NCI-H460 (cell line): ENCODE measurements around the gene C10orf67. TPM values are rescaled to one million over a fixed set of nuclear protein-coding genes. Genes with fewer than 3 reads are reported as not detected.
"Not testable (repeated sequence)": the region's sequence is repeated elsewhere in the genome, so short reads cannot be mapped to it uniquely, and the experiment has no call there.

Source experiments
- DNase-seq: peaks from one replicate; pipeline ENCODE4 v3.0.0-alpha.2; 2016; ENCODE audit warnings: low read depth; ENCODE audit errors: extremely low read depth
- total RNA-seq: library from RNA; depleted of rRNA; stranded (reverse); fragments of >200 nt; shearing (Covaris generic); gene quantifications from 2 replicates; pipeline ENCODE4 v1.2.3, GENCODE V29; 2014

Gene C10orf67
- total RNA-seq, 1 experiment from 2014 or later: not detected

- DNase-seq: no peak
Observed at GRCh38 chr10:23281044-23281433, 63.6 kb downstream of the C10orf67 start.

- DNase-seq: no peak
Observed at GRCh38 chr10:23280419-23281043, 64.1 kb downstream of the C10orf67 start.

DNA sequence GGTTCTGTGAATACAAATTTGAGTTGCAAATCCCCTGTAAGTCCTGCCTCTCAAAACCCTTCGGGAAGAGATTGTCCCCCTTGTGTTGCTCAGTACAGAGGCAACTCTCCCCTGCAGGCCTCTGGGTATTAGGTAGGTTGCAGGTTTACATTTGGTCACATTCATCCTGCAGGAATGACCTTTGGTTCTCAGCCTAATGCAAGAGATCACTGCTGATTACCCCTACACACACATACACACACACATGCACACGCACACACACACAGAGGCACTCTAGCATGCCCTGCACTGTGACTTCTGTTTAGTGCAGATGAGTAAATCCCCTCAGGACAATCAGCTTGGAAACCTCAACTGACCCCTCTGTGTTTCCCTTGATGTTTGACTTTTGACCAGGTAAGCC lies 69.2 kb downstream of the C10orf67 start:
- no peak for DNase-seq

GRCh38 chr10:23274179-23274578 lies 70.4 kb downstream of the C10orf67 start:
- not testable (repeated sequence) for DNase-seq

- DNase-seq: no peak
Observed at GRCh38 chr10:23270531-23270930, 74.1 kb downstream of the C10orf67 start.

DNA sequence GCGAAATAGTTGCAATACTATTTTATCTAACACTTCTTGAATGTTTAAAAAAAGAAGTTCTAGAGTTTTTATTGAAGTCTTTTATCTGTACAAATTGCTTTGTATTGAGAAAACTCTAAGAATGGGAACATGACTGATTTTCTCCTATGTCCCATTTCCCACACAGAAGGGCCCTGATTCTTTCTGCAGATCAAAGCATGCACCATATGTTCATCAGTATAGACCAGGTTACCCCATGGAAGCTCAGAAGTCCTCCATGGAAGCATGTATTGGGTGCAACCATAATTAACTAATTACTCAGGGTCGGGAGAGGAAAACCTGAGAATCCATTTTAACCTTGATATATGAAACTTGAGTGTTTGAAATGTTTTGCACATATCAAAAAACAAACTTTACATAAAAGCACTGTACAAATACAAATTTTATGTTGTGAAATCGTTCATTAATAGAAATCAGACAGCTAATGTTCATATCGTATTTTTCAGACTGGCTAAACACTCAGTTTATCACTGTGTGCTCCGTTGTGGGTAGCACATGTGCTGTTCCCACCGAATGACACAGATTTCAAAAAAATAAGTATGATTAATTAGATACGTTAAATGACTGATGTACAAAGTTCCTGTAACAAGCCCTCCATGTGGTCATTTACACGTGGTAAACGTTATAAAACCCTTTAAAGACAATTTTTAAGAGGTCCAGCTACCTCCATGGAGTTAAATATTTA lies 81.0 kb downstream of the C10orf67 start:
- no peak for DNase-seq

GRCh38 chr10:23262928-23263327 lies 81.7 kb downstream of the C10orf67 start:
- no peak for DNase-seq

DNA sequence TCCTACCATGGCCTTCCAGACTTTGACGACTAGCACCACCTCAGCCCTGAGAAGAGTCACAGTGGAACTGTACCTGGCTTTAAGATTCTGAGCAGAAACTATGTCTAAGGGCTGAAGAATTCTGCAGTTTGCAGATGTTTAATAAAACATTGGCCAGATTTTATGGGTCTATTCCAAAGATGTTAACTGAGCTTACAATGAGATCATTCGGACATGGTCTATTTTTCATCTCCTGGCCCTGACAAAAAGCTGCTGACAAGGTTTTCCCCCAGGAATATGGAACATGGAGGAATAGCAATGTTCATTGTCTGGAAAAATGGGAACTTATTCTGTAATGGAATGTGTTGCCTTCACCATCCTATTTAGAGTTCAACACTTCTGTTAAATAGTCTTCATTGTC lies 86.1 kb downstream of the C10orf67 start:
- no peak for DNase-seq

GRCh38 chr10:23253780-23254179 lies 90.8 kb downstream of the C10orf67 start:
- DNase-seq: no peak

DNA sequence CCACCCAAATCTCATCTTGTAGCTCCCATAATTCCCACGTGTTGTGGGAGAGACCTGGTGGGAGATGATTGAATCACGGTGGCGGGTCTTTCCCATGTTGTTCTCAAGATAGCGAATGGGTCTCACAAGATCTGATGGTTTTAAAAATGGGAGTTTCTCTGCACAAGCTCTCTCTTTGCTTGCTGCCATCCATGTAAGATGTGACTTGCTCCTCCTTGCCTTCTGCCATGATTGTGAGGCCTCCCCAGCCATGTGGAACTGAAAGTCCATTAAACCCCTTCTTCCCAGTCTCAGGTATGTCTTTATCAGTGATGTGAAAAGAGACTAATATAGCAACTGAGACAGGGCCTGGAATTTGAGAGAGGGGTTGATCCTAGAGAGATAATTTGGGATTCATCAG lies 91.7 kb downstream of the C10orf67 start:
- not testable (repeated sequence) for DNase-seq

DNA sequence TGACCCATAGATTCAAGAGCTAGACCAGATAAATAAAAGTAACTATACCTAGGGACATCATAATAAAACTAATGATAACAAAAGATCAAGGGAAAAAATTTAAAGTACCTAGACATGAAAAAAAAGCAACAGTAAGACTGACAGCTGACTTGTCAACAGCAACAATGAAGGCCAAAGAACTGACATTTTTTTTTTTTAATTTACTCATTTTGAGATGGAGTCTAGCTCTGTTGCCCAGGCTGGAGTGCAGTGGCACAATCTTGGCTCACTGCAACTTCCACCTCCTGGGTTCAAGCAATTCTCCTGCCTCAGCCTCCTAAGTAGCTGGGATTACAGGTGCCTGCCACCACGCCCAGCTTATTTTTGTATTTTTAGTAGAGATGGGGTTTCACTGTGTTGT lies 102.8 kb downstream of the C10orf67 start:
- not testable (repeated sequence) for DNase-seq

DNA sequence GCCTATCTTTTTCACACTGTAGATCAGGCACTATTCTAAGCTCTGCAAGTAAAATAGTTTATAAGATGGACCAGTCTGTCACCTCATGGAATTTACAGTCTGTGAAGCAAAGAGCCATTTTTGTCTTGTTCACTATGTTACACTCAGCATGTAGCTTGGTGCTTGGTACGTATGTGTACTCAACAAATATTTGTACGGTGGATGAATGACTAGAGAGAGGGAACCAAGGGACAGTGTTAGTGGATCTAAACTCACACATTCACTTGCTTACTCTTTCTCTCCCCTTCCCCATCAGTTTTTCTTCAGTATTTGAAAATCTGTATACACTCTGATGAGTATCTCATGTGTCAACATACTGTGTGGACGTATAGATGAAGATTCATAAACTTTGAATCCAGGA lies 106.6 kb downstream of the C10orf67 start:
- no peak for DNase-seq

DNA sequence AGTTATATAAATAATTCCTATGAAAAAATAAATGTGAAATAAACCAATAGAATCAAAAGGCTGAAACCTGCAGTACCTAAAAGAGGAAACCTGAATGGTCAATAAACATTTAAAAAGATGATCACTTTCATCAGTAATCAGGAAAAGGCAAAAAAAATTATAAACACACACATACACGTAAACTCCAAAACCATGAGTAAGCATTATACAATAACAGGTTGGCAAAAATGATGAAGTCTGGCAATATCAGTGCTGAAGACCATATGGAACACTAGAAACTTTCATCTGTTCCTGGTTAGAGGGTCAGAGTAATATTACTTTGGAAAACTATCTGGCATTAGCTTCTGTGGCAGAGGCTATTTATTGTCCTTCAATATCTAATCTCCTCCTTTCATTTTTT lies 114.0 kb downstream of the C10orf67 start:
- DNase-seq: no peak

GRCh38 chr10:23217471-23217870 lies 127.1 kb downstream of the C10orf67 start:
- no peak for DNase-seq

DNA sequence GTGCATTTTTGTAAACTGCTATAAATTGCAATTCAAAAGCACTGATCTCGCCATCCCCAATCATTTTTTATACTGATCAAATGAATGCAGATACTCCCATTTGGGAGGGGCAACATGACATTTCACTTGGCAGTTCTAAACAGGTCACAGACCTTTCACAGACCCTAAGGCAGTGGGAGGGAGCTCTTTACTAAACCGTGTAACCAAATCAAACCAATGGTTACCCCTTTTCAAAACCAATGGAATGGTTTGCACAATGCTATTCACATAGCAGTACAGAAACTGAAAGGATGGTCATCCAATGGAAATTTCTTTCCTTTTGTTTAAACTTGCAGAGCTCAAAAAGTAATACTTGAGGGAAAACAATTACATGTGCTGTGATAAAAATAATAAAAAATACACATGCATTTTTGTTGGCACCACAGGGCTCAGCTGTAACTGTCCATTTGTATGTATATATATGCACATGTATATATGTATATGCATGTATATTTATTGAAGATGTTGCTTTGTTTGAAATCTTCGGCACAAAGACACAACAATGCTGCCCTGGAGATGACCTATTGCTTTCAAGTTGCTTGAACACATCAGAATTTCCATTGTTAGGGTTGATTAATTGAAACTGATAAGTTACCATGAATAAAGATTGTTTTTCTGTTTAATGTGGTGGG lies 138.5 kb downstream of the C10orf67 start:
- DNase-seq: no peak

DNA sequence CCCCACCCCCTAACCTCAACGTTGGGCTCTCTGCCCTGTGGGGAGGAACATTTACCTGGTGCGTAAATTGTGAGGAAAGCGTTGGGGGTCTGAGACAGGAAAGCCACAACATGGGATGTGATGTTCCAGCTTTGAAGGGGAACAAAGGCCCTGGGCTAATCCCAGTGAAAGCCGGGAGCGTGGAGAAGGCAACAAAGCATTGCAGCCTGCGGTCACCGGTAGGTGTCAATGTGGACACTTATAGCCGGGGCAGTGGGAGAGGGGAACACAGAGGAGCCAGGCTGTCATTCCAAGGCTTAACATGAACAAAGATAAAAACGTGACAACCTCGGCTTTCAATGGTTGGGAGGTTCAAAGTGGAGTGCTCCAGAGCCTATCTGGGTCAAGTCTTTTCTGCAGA lies 139.8 kb downstream of the C10orf67 start:
- DNase-seq: no peak

GRCh38 chr10:23203369-23204325 lies 140.9 kb downstream of the C10orf67 start:
- no peak for DNase-seq

DNA sequence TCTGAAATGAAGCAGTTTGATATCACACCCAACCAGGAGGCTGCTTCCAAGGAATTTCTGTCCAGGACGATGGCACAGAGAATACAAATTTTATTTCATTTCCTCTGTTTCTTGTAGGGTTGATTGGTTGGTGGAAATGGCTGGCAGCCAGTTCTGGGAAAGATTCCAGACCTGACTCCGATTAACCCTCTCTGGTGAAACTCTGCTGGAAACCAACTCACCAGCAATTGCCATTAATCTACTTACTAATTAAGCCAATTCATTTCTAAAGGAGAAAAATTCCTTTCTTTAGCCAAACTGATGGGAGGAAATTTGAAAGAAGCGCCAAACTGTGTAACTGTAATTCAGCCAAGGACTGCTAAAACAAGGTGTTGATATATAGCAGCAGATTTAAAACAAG lies 141.8 kb downstream of the C10orf67 start:
- DNase-seq: no peak

GRCh38 chr10:23201837-23202236 lies 142.8 kb downstream of the C10orf67 start:
- DNase-seq: no peak

- DNase-seq: no peak
Observed at GRCh38 chr10:23200997-23201652, 143.5 kb downstream of the C10orf67 start.
